Adrenal gland (tissue), 12 donors: Measurements from ENCODE around the gene PTPRN2. TPM values are rescaled to one million over a fixed set of nuclear protein-coding genes. Genes with fewer than 3 reads are reported as not detected.

Experiments
- DNase-seq, 7 donors: peaks; one replicate each; pipeline ENCODE4 v3.0.0-alpha.2; 2019 to 2020
- H3K27ac ChIP-seq, 5 donors: fragments of 200-600 bp; sonication (generic) in 4 of 5; 1 replicate in 3 of 5; 2 replicates in 2 of 5; pipeline versions ENCODE4 v1.5.1 to v1.8.0; 2016 to 2020; ENCODE audit warnings: mild to moderate bottlenecking in 1 of 5
- H3K27me3 ChIP-seq: fragments of 200-600 bp; 2 replicates; pipeline ENCODE4 v1.8.0; 2021
- H3K36me3 ChIP-seq, 2 donors: fragments of 200-600 bp; replicated peaks in 1 of 2; 1 replicate in 1 of 2; 2 replicates in 1 of 2; pipeline versions ENCODE4 v1.5.1 to v1.8.0; 2018 to 2022
- H3K4me1 ChIP-seq, 2 donors: fragments of 200-600 bp; replicated peaks in 1 of 2; 1 replicate in 1 of 2; 2 replicates in 1 of 2; pipeline versions ENCODE4 v1.5.1 to v1.8.0; 2018 to 2021
- H3K4me3 ChIP-seq, 4 donors: fragments of 200-600 bp; sonication (generic) in 3 of 4; one replicate each; pipeline ENCODE4 v1.5.1; 2016 to 2018
- H3K9me3 ChIP-seq, 3 donors: fragments of 200-600 bp; sonication (generic) in 1 of 3; replicated peaks in 1 of 3; 1 replicate in 2 of 3; 2 replicates in 1 of 3; pipeline versions ENCODE4 v1.5.1 to v1.8.0; 2016 to 2021
- POLR2A ChIP-seq, 2 donors: fragments of 450-650 bp; IDR thresholded peaks; one replicate each; pipeline ENCODE4 v1.6.1; 2017; ENCODE audit warnings: antibody characterized with exemption in 2 of 2, mild to moderate bottlenecking in 2 of 2, moderate library complexity in 1 of 2
- WGBS, 4 donors: extraction: QIAGEN DNeasy Blood & Tissue Kit in 2 of 4; methylation state at CpG; one replicate each; pipeline versions ENCODE4 v1.1.5 to v1.1.7; 2013 to 2017; 5-methylcytosine and 5-hydroxymethylcytosine counted together
- intact Hi-C, 2 donors: fragments of 100-400 bp; cut with DNase I; formaldehyde crosslinking; loops; one replicate each; pipeline versions ENCODE4 v1.14.1 to v1.15.0; 2022 to 2023
- polyA plus RNA-seq, 3 donors: library from polyadenylated mRNA; stranded (reverse); fragments of 200-250 nt in 2 of 3; fragments of 350-450 nt in 1 of 3; fragmentation: Illumina TruSeq in 1 of 3; extraction: RNeasy Lipid Tissue Mini Kit (QIAGEN cat#74804) in 1 of 3; gene quantifications; one replicate each; pipeline ENCODE4 v1.2.3, GENCODE V29; 2013 to 2014
- total RNA-seq, 9 donors: library from RNA; depleted of rRNA in 4 of 9; stranded (reverse); fragments of >200 nt in 4 of 9; fragments of 120-200 nt in 1 of 9; fragmentation: NEBNext Ultra II Directional in 1 of 9; extraction: Animal tissue kit (Norgen Biotek cat#: 25700) in 1 of 9; gene quantifications; one replicate each; pipeline versions ENCODE4 v1.1.0 to v1.2.4, GENCODE V29; 2013 to 2023
- TF ChIP-seq, protein P1 (sequence below), 6 experiments: fragments of 450-650 bp in 4 of 6; fragments of 200-600 bp in 2 of 6; sonication (generic) in 1 of 6; IDR thresholded peaks; 1 replicate in 5 of 6; 2 replicates in 1 of 6; pipeline versions ENCODE4 v1.5.1 to v1.8.0; 2016 to 2021; ENCODE audit warnings: antibody characterized with exemption in 6 of 6, mild to moderate bottlenecking in 2 of 6, moderate library complexity in 1 of 6
- donor health status: healthy with polysubstance abuse.
- donor health status: Bipolar disorder and iron deficiency.
- donor health status: DM: yes; HTN: yes; CAD: no.
- donor health status: DM: no; HTN: no; CAD: no.
- donor health status: DM: no; HTN: no; CAD: no.
- donor health status: DM: yes; HTN: yes; CAD: no.

Gene PTPRN2
- total and polyA plus RNA-seq, 12 donors = 2.2 to 16.2 (median 3.4) TPM

DNA sequence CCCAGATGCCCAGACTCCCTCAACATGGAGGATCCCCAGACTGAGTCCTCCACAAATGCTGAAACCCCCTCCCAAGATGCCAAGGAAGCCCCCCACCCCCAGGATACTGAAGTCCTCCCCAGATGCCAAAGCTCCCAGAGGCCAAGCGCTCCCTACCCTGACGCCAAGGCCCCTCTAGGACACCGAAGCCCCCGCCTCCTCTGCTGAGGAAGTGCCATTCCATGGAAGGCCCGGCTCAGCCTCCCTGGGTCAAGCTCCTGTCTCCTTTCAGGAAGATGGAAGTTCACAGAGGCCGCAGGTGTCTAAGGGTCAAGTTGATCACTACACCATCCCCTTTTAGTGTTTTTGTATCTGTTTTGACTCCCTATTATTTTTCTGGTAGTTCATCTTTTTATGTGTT, 644.1 kb downstream of the PTPRN2 start:
- Histone ChIP-seq H3K9me3 (peaks cover 0 to 6% (median 0%) of the 10 kb centered on the region in 3 donors), H3K4me3 (no peak overlapping the region), H3K27ac (no peak overlapping the region), H3K36me3 (no peaks in the 10 kb centered on the region), H3K4me1 (no peaks in the 10 kb centered on the region), H3K27me3 (no peaks in the 10 kb centered on the region)
- no peak for DNase-seq
- intact Hi-C loops = no loop called here
- WGBS, 4 donors = 70 to 86% (median 79%) methylated on average over 5 to 6 of the region's 6 CpGs
- no peak for TF ChIP-seq POLR2A (IDR thresholded peaks at IDR 0.05)
- TF ChIP-seq, protein P1, sequence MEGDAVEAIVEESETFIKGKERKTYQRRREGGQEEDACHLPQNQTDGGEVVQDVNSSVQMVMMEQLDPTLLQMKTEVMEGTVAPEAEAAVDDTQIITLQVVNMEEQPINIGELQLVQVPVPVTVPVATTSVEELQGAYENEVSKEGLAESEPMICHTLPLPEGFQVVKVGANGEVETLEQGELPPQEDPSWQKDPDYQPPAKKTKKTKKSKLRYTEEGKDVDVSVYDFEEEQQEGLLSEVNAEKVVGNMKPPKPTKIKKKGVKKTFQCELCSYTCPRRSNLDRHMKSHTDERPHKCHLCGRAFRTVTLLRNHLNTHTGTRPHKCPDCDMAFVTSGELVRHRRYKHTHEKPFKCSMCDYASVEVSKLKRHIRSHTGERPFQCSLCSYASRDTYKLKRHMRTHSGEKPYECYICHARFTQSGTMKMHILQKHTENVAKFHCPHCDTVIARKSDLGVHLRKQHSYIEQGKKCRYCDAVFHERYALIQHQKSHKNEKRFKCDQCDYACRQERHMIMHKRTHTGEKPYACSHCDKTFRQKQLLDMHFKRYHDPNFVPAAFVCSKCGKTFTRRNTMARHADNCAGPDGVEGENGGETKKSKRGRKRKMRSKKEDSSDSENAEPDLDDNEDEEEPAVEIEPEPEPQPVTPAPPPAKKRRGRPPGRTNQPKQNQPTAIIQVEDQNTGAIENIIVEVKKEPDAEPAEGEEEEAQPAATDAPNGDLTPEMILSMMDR (IDR thresholded peaks at IDR 0.05) = no peak

DNA sequence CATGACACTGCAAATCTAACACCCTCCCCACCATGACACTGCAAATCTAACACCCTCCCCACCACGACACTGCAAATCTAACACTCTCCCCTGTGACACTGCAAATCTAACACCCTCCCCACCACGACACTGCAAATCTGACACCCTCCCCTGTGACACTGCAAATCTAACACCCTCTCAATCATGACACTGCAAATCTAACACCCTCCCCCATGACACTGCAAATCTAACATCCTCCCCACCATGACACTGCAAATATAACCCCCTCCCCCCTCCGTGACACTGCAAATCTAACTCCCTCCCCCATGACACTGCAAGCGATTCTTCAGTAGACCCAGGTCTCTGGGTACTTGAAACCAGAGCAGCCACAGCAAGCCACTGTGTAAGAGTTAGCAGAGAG, 646.4 kb downstream of the PTPRN2 start:
- Histone ChIP-seq H3K9me3 (no peaks in the 10 kb centered on the region), H3K4me1 (no peaks in the 10 kb centered on the region), H3K4me3 (no peak overlapping the region), H3K27me3 (no peaks in the 10 kb centered on the region), H3K27ac (no peak overlapping the region), H3K36me3 (no peaks in the 10 kb centered on the region)
- no peak for TF ChIP-seq POLR2A (IDR thresholded peaks at IDR 0.05)
- TF ChIP-seq, protein P1 (IDR thresholded peaks at IDR 0.05) = no peak
- DNase-seq = no peak
- WGBS, 4 donors = 76 to 83% (median 82%) methylated on average over 2 to 4 of the region's 4 CpGs
- intact Hi-C loops = no loop called here

DNA sequence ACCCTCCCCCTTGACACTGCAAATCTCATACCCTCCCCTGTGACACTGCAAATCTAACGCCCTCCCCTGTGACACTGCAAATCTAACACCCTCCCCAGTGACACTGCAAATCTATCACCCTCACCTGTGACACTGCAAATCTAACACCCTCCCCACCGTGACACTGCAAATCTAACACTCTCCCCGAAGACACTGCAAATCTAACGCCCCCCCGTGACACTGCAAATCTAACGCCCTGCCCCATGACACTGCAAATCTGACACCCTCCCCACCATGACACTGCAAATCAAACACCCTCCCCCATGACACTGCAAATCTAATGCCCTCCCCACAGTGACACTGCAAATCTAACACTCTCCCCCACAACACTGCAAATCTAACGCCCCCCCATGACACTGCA, 647.1 kb downstream of the PTPRN2 start:
- intact Hi-C loops = no loop called here
- no peaks in the 10 kb centered on the region for H3K27me3 ChIP-seq
- TF ChIP-seq POLR2A (IDR thresholded peaks at IDR 0.05) = no peak
- TF ChIP-seq, protein P1 (IDR thresholded peaks at IDR 0.05) = no peak
- no peaks in the 10 kb centered on the region for H3K36me3 ChIP-seq
- 77 to 82% (median 79%) methylated on average over 6 to 7 of the region's 7 CpGs for WGBS, 4 donors
- no peak for DNase-seq
- H3K27ac ChIP-seq = no peak overlapping the region
- no peak overlapping the region for H3K4me3 ChIP-seq
- no peaks in the 10 kb centered on the region for H3K9me3 ChIP-seq
- H3K4me1 ChIP-seq = no peaks in the 10 kb centered on the region

DNA sequence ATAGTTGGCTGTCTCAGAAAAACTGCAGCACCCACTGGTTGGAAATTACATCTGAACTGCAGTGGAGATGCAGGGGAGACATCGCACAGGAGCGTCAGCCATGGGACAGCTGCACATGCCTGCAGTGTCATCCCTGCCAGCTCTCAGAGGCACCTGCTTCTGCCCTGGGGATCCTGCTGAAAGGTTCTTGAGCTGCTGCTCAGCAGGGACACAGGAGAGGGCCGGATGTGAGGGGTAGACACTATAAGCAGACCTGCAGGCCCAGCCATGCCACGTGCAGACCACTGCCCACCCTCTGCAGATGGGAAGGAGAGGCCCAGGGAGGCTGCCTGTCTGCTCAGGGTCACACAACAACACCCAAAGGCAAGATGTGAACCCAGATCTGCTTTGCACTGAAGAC, 649.4 kb downstream of the PTPRN2 start:
- no peaks in the 10 kb centered on the region for H3K36me3 ChIP-seq
- no peak overlapping the region for H3K4me3 ChIP-seq
- H3K27me3 ChIP-seq = no peaks in the 10 kb centered on the region
- 36 to 75% (median 66%) methylated on average over 2 to 4 of the region's 4 CpGs for WGBS, 4 donors
- H3K27ac ChIP-seq = no peak overlapping the region
- no peaks in the 10 kb centered on the region for H3K4me1 ChIP-seq
- intact Hi-C loops = no loop called here
- TF ChIP-seq, protein P1 (IDR thresholded peaks at IDR 0.05) = no peak
- no peak for TF ChIP-seq POLR2A (IDR thresholded peaks at IDR 0.05)
- no peak for DNase-seq
- H3K9me3 ChIP-seq = no peaks in the 10 kb centered on the region
